Activated CD8-positive, alpha-beta memory T cell treated with anti-CD3 and anti-CD28 coated beads, Interleukin-2, amount 10 ng/mL, durations not matched to agents 7 days and 5 days (primary cell): ENCODE measurements around the gene IL17B. TPM values are rescaled to one million over a fixed set of nuclear protein-coding genes. Genes with fewer than 3 reads are reported as not detected.

ENCODE experiments used
- ATAC-seq: fragments of 150-1000 bp; cut with Tn5 transposase; one replicate; pipeline ENCODE4 v1.10.0; 2021; ENCODE audit warnings: moderate library complexity
- CTCF ChIA-PET: fragments of 350-600 bp; sonication (Branson Sonifier 250); formaldehyde crosslinking; loops from one replicate; lab custom pipeline; 2021; ENCODE audit warnings: antibody characterized with exemption; lab: Charles Lee
- DNase-seq: peaks from one replicate; pipeline ENCODE4 v3.0.0-alpha.2; 2020
- H3K27ac Mint-ChIP-seq: one replicate; pipeline ENCODE4 v1.8.0; 2021; ENCODE audit warnings: mild to moderate bottlenecking, mixed read lengths
- H3K27me3 Mint-ChIP-seq: one replicate; pipeline ENCODE4 v1.8.0; 2021; ENCODE audit warnings: mixed read lengths
- H3K36me3 Mint-ChIP-seq: one replicate; pipeline ENCODE4 v1.8.0; 2021; ENCODE audit warnings: mild to moderate bottlenecking, mixed read lengths
- H3K4me1 Mint-ChIP-seq: one replicate; pipeline ENCODE4 v1.8.0; 2021; ENCODE audit warnings: mixed read lengths
- H3K4me3 Mint-ChIP-seq: one replicate; pipeline ENCODE4 v1.8.0; 2021; ENCODE audit warnings: mild to moderate bottlenecking, moderate library complexity, mixed read lengths
- H3K9me3 Mint-ChIP-seq: one replicate; pipeline ENCODE4 v1.8.0; 2022; ENCODE audit warnings: low read depth, mixed read lengths
- total RNA-seq, 2 experiments: library from RNA; stranded (reverse); gene quantifications; one replicate each; pipeline ENCODE4 v1.2.3, GENCODE V29; 2021

Gene IL17B
- total RNA-seq, 2 experiments from 2014 or later: not detected

GRCh38 chr5:149353911-149354310, 25.2 kb downstream of the IL17B start:
- ATAC-seq (no peak), DNase-seq (no peak)
- no peak overlapping the region for H3K4me3 Mint-ChIP-seq
- peaks cover 82% of the 10 kb centered on the region for H3K4me1 Mint-ChIP-seq
- peaks cover 61% of the 10 kb centered on the region for H3K36me3 Mint-ChIP-seq
- no peaks in the 10 kb centered on the region for H3K9me3 Mint-ChIP-seq
- H3K27me3 Mint-ChIP-seq: no peaks in the 10 kb centered on the region
- H3K27ac Mint-ChIP-seq: peak overlapping the region; percentile 61
- CTCF ChIA-PET: interaction anchor here (0.7 to 5.0 kb wide), 3 partner anchors 13 to 499 kb away, joined by 3 to 57 read pairs (median 4); no protein-coding TSS in a partner anchor

GRCh38 chr5:149352169-149352568, 26.9 kb downstream of the IL17B start:
- no peak for ATAC-seq

GRCh38 chr5:149349382-149349781, 29.7 kb downstream of the IL17B start:
- CTCF ChIA-PET: interaction anchor here (0.8 to 1.3 kb wide), 2 partner anchors 9 to 1561 kb away, joined by 3 to 4 read pairs; partner anchors contain the start of gene PCYOX1L
- H3K4me1 Mint-ChIP-seq: peaks cover 78% of the 10 kb centered on the region
- peak overlapping the region; percentile 86 for H3K27ac Mint-ChIP-seq
- H3K4me3 Mint-ChIP-seq: no peak overlapping the region
- ATAC-seq (no peak), DNase-seq (no peak)
- no peaks in the 10 kb centered on the region for H3K27me3 Mint-ChIP-seq
- no peaks in the 10 kb centered on the region for H3K9me3 Mint-ChIP-seq
- peaks cover 71% of the 10 kb centered on the region for H3K36me3 Mint-ChIP-seq

More at GRCh38 chr5:149352169-149352568, 26.9 kb downstream of the IL17B start:
- CTCF ChIA-PET: interaction anchor here (1.5 kb wide), 2 partner anchors 15 to 93 kb away, joined by 3 to 7 read pairs; no protein-coding TSS in a partner anchor
- DNase-seq: no peak
- Mint-ChIP-seq H3K9me3 (no peaks in the 10 kb centered on the region), H3K27me3 (no peaks in the 10 kb centered on the region), H3K27ac (no peak overlapping the region), H3K36me3 (peaks cover 77% of the 10 kb centered on the region), H3K4me1 (peaks cover 88% of the 10 kb centered on the region), H3K4me3 (no peak overlapping the region)

- Mint-ChIP-seq H3K36me3 (peaks cover 65% of the 10 kb centered on the region), H3K9me3 (no peaks in the 10 kb centered on the region), H3K27me3 (no peaks in the 10 kb centered on the region), H3K27ac (peak overlapping the region; percentile 86), H3K4me1 (peaks cover 78% of the 10 kb centered on the region), H3K4me3 (peak overlapping the region; percentile 72)
- peak; percentile 21 for ATAC-seq
- CTCF ChIA-PET: no interaction called here
- no peak for DNase-seq
Observed at GRCh38 chr5:149348518-149348917, 30.6 kb downstream of the IL17B start.

GRCh38 chr5:149345892-149346222, 33.2 kb downstream of the IL17B start:
- ATAC-seq (peak; percentile 6), DNase-seq (peak; percentile 54)
- Mint-ChIP-seq H3K4me1 (peaks cover 56% of the 10 kb centered on the region), H3K27ac (peak overlapping the region; percentile 95), H3K36me3 (peaks cover 44% of the 10 kb centered on the region), H3K9me3 (no peaks in the 10 kb centered on the region), H3K27me3 (no peaks in the 10 kb centered on the region), H3K4me3 (peak overlapping the region; percentile 84)
- CTCF ChIA-PET: interaction anchor here (1.2 to 10.0 kb wide), 5 partner anchors 11 to 206 kb away, joined by 3 to 107 read pairs (median 4); partner anchors contain the start of gene PCYOX1L

GRCh38 chr5:149345147-149345891, 33.8 kb downstream of the IL17B start, which contains the start of gene GRPEL2:
Gene GRPEL2, plus strand, starts transcription at chr5:149345499. Its CDS starts 41 bp downstream, at chr5:149345540.
- H3K4me3 Mint-ChIP-seq: peak within 1 kb of the TSS; percentile 84
- no peaks in the 10 kb centered on the region for H3K27me3 Mint-ChIP-seq
- CTCF ChIA-PET: interaction anchor here (1.0 to 10.0 kb wide), 8 partner anchors 9 to 206 kb away, joined by 3 to 107 read pairs (median 4); partner anchors contain the start of gene PCYOX1L
- peaks cover 51% of the 10 kb centered on the region for H3K4me1 Mint-ChIP-seq
- peak; percentile 96 for DNase-seq
- peak within 1 kb of the TSS; percentile 95 for H3K27ac Mint-ChIP-seq
- H3K9me3 Mint-ChIP-seq: no peaks in the 10 kb centered on the region
- peaks cover 39% of the 10 kb centered on the region for H3K36me3 Mint-ChIP-seq
- peak; percentile 86 for ATAC-seq

- Mint-ChIP-seq H3K27ac (peak overlapping the region; percentile 33), H3K9me3 (no peaks in the 10 kb centered on the region), H3K4me3 (peak overlapping the region; percentile 19), H3K36me3 (peaks cover 27% of the 10 kb centered on the region), H3K4me1 (peaks cover 41% of the 10 kb centered on the region), H3K27me3 (no peaks in the 10 kb centered on the region)
- DNase-seq (no peak), ATAC-seq (no peak)
- CTCF ChIA-PET: interaction anchor here (0.9 to 10.0 kb wide), 5 partner anchors 11 to 29 kb away, joined by 3 to 107 read pairs (median 5); partner anchors contain the start of gene PCYOX1L
Observed at GRCh38 chr5:149344151-149344550, 34.9 kb downstream of the IL17B start.

- Mint-ChIP-seq H3K4me1 (peaks cover 19% of the 10 kb centered on the region), H3K27ac (no peak overlapping the region)
Observed at GRCh38 chr5:149341876-149342275, 37.2 kb downstream of the IL17B start.

GRCh38 chr5:149340920-149341319, 38.2 kb downstream of the IL17B start:
- H3K27ac Mint-ChIP-seq: no peak overlapping the region
- CTCF ChIA-PET: interaction anchor here (1.2 to 10.0 kb wide), 3 partner anchors 24 to 28 kb away, joined by 3 to 107 read pairs (median 9); no protein-coding TSS in a partner anchor
- ATAC-seq (no peak), DNase-seq (no peak)
- no peaks in the 10 kb centered on the region for H3K9me3 Mint-ChIP-seq
- peaks cover 6% of the 10 kb centered on the region for H3K27me3 Mint-ChIP-seq
- H3K36me3 Mint-ChIP-seq: peaks cover 2% of the 10 kb centered on the region
- peaks cover 13% of the 10 kb centered on the region for H3K4me1 Mint-ChIP-seq
- H3K4me3 Mint-ChIP-seq: no peak overlapping the region

More at GRCh38 chr5:149341876-149342275, 37.2 kb downstream of the IL17B start:
- no peak overlapping the region for H3K4me3 Mint-ChIP-seq
- no peaks in the 10 kb centered on the region for H3K9me3 Mint-ChIP-seq
- no peak for DNase-seq
- CTCF ChIA-PET: interaction anchor here (1.0 to 10.0 kb wide), 4 partner anchors 9 to 223 kb away, joined by 3 to 107 read pairs (median 6); no protein-coding TSS in a partner anchor
- peaks cover 6% of the 10 kb centered on the region for H3K27me3 Mint-ChIP-seq
- H3K36me3 Mint-ChIP-seq: peaks cover 6% of the 10 kb centered on the region
- ATAC-seq: no peak

GRCh38 chr5:149338364-149338763, 40.7 kb downstream of the IL17B start:
- H3K9me3 Mint-ChIP-seq: no peaks in the 10 kb centered on the region
- no peak for DNase-seq
- ATAC-seq: no peak
- no peaks in the 10 kb centered on the region for H3K4me1 Mint-ChIP-seq
- no peak overlapping the region for H3K4me3 Mint-ChIP-seq
- peaks cover 6% of the 10 kb centered on the region for H3K27me3 Mint-ChIP-seq
- H3K27ac Mint-ChIP-seq: no peak overlapping the region
- CTCF ChIA-PET: interaction anchor here (0.9 to 10.0 kb wide), 2 partner anchors 30 to 37 kb away, joined by 3 to 107 read pairs; no protein-coding TSS in a partner anchor
- H3K36me3 Mint-ChIP-seq: no peaks in the 10 kb centered on the region

- no peak overlapping the region for H3K4me3 Mint-ChIP-seq
- ATAC-seq (no peak), DNase-seq (no peak)
- CTCF ChIA-PET: interaction anchor here (0.9 to 10.0 kb wide), 2 partner anchors 31 to 37 kb away, joined by 3 to 107 read pairs; no protein-coding TSS in a partner anchor
- no peaks in the 10 kb centered on the region for H3K36me3 Mint-ChIP-seq
- H3K9me3 Mint-ChIP-seq: no peaks in the 10 kb centered on the region
- H3K27me3 Mint-ChIP-seq: peaks cover 6% of the 10 kb centered on the region
- H3K27ac Mint-ChIP-seq: no peak overlapping the region
- H3K4me1 Mint-ChIP-seq: no peaks in the 10 kb centered on the region
Observed at GRCh38 chr5:149337736-149338135, 41.4 kb downstream of the IL17B start.

- CTCF ChIA-PET: interaction anchor here (0.9 to 1.5 kb wide), 5 partner anchors 9 to 109 kb away, joined by 3 to 4 read pairs (median 3); partner anchors contain the start of gene PCYOX1L
- ATAC-seq (no peak), DNase-seq (no peak)
- no peaks in the 10 kb centered on the region for H3K9me3 Mint-ChIP-seq
- peaks cover 6% of the 10 kb centered on the region for H3K27me3 Mint-ChIP-seq
- no peak overlapping the region for H3K27ac Mint-ChIP-seq
- no peaks in the 10 kb centered on the region for H3K4me1 Mint-ChIP-seq
- H3K36me3 Mint-ChIP-seq: no peaks in the 10 kb centered on the region
- H3K4me3 Mint-ChIP-seq: no peak overlapping the region
Observed at GRCh38 chr5:149333711-149334443, 45.2 kb downstream of the IL17B start.

- ATAC-seq: no peak
- CTCF ChIA-PET: interaction anchor here (1.5 to 16.9 kb wide), 2 partner anchors 15 to 42 kb away, joined by 3 to 245 read pairs; no protein-coding TSS in a partner anchor
- H3K4me1 Mint-ChIP-seq: no peaks in the 10 kb centered on the region
Observed at GRCh38 chr5:149328177-149328576, 50.9 kb downstream of the IL17B start.

More at GRCh38 chr5:149328177-149328576, 50.9 kb downstream of the IL17B start:
- no peaks in the 10 kb centered on the region for H3K36me3 Mint-ChIP-seq
- H3K4me3 Mint-ChIP-seq: no peak overlapping the region
- H3K9me3 Mint-ChIP-seq: no peaks in the 10 kb centered on the region
- no peaks in the 10 kb centered on the region for H3K27me3 Mint-ChIP-seq
- DNase-seq: no peak
- H3K27ac Mint-ChIP-seq: no peak overlapping the region
